KBM-7 (cell line): ENCODE data around the gene MACIR.
A peak's percentile ranks its signal among the peaks of the same experiment; 100 is the strongest.
"Not testable (repeated sequence)": the region's sequence is repeated elsewhere in the genome, so short reads cannot be mapped to it uniquely, and the experiment has no call there.

Experiments
- DNase-seq: peaks from one replicate; pipeline ENCODE4 v3.0.0-alpha.2; 2015
- in situ Hi-C: fragments of 300-500 bp; cut with MboI; formaldehyde crosslinking; loops from 2 replicates; pipeline ENCODE4 v1.14.3; 2020; ENCODE audit warnings: low sequenced_read_pairs, low pct_unique_long_range_greater_than_20kb, mixed read lengths

Gene MACIR, protein sequence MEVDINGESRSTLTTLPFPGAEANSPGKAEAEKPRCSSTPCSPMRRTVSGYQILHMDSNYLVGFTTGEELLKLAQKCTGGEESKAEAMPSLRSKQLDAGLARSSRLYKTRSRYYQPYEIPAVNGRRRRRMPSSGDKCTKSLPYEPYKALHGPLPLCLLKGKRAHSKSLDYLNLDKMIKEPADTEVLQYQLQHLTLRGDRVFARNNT

DNA sequence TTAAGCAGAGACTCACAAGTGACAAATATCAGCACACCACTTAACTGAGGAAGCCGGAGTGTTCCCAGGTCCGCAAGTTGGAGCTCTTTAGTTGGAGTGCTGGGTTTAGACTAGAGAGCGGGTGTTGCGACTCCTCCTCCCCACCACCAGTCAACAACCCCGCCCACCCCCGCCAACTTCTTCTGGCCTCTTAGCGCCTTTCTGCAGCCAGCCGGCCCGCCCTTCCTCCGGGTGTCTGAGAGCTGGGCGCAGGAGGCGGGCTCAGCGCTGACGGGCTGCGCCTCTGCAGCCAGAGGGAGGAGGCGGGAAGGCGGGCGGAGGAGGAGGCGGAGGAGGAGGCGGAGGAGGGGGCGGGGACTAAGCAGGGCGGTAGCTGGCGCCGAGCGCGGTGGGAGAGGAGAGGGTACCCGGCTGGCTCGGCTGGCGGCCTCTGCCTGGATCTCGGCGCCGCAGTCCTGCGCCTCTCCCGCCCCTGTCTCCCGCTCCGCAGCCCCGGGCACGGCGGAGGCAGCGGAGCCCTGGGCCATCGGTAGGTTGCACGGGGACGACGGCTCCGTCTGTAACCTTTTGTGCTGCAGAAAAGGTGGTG is at the start of gene MACIR:
MACIR (plus strand) TSS at position 396 of the 589 bp plus-strand sequence. CDS start 17,157 bp downstream, outside the sequence.
- in situ Hi-C loops = no loop called here
- peak; percentile 96 for DNase-seq

DNA sequence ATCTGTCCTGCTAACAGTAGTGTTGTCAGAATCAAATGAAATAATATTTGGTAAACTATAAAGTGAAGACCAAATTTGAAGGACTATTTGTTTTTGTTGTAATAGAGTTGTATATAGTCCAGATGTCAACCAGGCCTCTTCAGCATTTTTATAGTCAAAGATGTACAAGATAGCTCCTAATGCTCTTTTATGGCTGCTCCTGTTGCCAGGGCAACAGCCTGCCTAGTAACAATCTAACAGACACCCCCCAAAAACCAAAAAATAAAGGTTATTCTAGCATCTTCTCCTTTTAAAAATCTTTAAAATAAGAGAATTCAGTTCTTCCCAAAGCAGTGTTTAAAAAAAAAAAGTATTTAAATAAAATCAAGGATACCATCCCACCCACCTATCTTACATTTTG is 49.5 kb upstream of the MACIR start:
- in situ Hi-C loops = no loop called here

DNA sequence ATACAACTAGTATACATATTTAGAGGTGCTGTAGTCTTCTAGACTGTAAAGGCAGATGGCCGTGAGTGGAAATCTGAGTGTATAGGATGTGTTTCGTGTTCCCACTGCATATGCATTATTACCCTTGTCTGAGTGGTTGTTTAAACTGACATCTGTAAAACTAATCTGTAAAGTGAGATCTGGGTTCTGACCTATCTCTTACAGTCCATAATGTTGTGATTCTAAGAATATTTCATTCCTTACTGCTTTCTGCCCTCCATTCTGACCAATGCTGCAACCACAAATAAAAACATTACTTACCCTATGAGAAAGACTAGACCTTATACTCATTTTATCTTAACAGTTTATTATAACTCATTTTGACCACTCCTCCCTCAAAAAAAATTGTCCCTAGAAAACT is 47.6 kb upstream of the MACIR start:
- in situ Hi-C loops = no loop called here
- DNase-seq = no peak

More for the DNA sequence above, 49.5 kb upstream of the MACIR start:
- DNase-seq = no peak

DNA sequence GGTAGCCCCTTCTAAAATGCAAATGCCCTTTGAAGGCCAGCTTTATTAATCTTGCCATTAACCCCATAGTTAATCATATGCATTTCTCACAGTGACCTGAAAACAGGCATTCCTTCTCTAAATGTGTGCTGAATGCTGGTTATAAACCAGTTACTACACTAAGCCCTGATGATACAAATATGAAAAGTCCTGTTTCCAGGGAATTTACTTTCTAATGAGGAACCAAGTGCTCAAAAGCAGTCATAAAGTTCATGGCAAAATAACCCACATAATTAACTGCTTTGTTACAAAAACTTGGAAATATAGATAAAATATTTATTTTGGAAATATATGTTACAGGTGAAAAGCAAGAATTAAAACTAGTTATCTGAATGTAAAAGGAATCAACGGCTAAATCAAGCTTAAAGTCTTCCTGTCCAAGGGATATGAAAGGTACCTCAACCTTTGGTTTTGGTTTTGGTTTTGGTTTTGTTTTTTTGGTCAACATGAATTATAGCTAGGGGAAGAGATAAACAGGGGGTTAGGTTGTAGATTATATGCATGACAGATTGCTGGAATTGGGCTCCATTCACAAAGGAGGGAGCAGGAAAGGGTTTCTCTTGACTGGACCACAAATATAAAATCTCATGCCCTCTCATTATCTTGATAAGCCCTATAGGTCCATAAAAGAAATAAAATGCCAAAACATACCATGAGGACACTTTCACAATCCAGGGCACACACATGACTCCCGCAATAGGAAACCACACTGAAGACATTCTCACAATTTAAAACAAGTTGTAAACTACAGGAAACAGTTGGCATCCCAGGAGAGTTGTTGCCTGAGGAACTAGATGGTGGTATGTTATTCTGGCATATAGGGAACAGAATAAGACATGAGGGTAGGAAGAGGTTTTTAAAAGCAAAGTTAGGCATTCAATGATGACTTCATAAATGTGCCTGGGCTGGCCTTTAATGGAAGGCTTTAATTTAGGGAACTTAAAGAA is 46.7 kb upstream of the MACIR start:
- peak; percentile 57 for DNase-seq
- in situ Hi-C loops = no loop called here

DNA sequence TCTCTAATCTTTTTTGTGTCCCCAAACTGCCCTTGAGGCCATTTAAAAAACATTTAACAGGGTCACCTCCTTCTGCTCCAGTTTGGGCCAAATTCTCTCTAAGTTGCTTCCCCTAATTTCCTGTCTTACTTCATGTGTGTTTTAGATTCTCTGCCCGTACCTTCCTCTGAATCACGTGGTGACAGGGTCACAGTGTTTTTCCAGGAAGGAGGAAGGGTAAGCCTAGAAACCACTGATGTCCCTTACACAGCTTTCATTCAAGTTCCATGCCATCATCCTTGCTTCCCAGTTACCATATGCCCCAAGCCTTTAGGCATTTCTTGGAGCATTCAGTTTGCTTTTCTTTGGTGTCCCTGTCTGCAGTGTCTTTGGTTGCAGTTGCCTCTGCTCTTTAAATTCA is 42.4 kb upstream of the MACIR start:
- in situ Hi-C loops = no loop called here
- DNase-seq = peak; percentile 50

DNA sequence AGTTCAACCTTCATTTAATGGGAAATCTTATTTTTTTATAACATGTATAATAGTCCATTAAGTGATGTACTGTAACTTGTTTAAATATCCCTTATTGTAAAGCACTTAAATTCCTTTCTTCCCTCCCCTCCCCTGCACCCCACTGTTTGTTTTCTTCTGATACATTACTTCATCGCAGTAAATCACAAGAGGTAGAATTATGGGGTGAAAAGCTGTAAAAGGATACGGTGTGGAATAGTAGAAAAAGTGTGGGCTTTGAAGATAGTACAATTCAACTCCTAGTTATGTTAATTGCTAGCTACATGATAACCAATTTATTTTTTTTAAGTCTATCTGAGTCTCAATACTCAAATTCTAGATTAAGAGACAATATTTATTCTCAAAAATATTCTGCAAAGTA is 41.9 kb upstream of the MACIR start:
- no peak for DNase-seq
- in situ Hi-C loops = no loop called here

DNA sequence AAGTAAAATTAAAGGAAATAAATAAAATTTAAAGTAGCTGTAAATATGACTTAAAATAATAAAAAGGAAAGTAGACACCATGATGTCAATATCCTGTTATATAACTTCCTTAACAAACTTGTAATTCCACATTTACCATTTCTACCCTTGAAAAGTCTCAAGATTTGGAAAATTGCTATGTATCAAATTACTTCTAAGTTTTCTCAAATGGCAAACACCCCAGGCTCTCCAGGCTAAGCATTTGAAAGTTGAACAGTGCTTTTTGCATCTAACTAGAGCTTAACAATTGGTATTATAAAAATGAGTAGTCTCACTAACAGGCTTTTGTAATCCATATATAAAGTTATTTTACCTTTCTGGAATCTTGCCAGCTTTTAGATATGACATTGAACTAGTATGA is 41.5 kb upstream of the MACIR start:
- in situ Hi-C loops = no loop called here
- no peak for DNase-seq

DNA sequence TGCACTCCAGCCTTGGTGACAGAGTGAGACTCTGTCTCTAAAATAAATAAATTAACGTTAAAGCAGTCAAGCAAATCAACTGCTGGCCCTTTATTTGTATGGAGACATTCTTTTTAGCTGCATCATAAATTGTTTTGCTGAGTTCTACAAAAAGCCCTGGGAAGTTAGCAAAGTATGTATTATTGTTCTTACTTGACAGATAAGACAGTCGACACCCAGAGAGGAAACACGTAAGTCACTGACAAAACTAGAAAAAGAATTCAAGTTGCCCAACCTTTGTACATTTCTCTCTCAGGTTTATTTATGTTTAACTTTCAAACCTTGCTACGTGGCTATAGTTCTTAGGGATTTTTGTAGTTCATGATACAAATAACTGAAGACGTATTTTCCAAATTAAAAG is 40.4 kb upstream of the MACIR start:
- in situ Hi-C loops = no loop called here
- no peak for DNase-seq

DNA sequence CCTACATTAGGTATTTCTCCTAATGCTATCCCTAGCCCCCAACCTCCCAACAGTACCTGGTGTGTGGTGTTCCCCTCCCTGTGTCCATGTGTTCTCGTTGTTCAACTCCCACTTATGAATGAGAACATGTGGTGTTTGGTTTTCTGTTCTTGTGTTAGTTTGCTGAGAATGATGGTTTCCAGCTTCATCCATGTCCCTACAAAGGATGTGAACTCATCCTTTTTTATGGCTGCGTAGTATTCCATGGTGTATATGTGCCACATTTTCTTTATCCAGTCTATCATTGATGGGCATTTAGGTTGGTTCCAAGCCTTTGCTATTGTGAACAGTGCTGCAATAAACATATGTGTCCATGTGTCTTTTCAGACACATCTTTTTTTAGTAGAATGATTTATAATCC is 39.5 kb upstream of the MACIR start:
- in situ Hi-C loops, DNase-seq: not testable (repeated sequence)

DNA sequence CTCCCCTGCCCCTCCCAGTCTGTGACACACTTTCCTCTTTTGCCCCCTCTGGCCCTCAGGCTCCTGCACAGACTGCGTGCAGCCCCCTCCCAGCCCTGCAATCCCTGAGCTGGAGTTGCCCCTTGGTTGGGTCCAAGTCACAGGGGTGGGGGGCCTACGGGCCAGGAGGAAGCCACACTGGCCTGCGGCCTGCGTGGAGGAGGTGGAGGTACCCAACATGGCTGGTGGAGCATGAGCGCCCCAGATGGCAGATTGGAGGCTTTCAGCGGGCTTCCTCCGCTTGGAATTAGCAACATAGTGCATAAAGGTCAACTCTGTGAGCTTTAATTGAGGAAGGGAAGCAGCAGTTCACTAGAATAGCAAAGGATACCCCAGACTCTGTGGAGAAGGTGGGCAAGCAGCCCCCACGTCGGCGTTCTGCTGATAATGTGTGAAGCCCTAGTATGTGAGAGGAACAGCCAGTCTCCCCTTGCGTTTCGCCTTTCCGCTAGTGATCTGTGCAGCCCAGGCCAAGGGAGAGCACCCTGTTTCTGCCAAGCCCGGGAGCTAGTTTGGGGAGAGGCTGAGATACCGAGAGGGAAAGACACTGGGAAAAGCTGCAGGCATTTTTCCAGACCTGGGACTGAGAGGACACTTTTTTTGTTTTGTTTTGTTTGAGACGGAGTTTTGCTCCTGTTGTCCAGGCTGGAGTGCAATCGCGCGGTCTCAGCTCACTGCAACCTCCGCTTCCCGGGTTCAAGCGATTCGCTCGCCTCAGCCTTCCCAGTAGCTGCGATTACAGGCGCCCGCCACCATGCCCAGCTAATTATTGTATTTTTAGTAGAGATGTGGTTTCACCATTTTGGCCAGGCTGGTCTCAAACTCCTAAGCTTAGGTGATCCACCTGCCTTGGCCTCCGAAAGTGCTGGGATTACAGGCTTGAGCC is 35.3 kb upstream of the MACIR start:
- in situ Hi-C loops = no loop called here
- no peak for DNase-seq

DNA sequence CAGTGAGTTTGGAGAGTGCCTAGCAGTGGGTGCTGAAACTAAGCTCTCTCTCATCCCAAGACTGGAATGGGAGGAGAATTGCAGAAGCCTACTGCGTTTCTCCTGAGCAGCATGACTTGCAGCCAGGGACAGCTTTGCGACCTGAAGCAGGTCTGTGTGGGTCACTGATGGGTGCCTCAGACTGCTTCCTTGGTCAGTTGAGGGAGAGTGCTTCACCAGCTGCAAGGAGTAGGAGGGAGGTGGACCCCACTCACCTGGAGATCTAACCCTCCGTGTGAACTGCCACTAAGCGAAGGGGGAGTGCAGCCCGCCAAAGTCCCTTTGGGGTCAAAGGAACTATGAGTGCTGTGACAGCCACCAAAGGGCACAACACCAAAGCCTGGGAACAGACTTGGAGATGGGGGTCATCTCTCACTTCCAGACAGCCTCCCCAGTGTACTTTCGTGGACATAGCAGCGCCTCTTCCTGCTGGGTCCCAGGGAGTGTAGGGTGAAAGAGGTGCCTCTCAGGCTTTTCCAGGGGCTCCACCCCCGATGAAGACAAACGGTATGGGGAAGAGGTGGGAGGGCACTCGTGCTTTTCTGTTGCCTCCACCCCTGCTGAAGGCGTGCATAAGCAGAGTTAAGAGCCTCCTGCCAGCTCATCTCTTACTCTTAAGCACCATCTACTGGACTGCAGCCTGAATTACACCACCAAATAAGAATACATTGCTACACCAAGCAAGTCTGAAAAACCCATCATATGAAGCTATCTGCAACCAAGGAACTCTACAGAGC is 34.3 kb upstream of the MACIR start:
- in situ Hi-C loops = no loop called here
- DNase-seq = peak; percentile 84

DNA sequence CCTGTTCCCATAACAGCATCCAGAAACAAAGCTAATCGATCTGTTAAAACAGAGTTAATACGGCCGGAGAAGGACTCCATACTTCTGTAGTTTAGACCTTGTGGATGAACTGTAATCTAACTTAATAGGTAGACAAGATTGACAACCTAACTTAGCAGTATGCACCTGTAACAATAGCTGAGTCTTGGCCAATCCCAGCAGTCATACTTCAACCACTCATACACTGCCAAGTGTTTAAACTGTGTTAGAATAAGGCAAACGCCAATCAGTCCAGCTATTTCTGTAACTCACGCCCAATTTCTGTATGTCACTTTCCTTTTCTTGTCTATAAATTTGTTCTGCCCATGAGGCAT is 33.7 kb upstream of the MACIR start:
- DNase-seq = no peak
- in situ Hi-C loops = loop anchor here (25.0 kb wide), 1 partner anchor 237 kb away; no protein-coding TSS in a partner anchor

DNA sequence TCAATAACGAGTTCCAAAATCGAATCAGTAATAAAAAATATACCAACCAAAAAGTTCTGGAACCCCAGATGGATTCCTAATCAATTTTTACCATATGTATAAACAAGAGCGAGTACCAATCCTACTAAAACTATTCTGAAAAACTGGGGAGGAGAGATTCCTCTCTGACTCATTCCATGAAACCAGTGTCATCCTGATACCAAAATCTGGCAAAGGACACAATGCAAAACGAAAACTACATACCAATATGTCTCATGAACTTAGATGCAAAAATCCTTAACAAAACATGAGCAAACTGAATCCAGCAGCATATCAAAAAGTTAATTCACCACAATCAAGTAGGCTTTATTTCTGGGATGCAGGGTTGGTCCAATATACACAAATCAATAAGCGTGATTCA is 30.5 kb upstream of the MACIR start:
- in situ Hi-C loops = loop anchor here (25.0 kb wide), 1 partner anchor 234 kb away; no protein-coding TSS in a partner anchor
- no peak for DNase-seq

DNA sequence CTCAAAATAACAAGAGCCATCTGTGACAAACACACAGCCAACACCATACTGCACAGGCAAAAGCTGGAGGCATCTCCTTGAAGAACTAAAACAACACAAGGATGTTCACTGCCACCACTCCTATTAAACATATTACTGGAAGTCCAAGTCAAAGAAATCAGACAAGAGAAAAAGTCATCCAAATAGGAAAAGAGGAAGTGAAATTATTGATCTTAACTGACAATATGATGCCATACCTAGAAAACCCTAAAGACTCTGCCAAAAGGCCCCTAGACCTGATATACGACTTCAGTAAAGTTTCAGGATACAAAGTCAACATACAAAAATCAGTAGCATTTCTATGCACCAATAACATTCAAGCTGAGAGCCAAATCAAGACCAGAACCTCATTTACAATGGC is 30.0 kb upstream of the MACIR start:
- in situ Hi-C loops = loop anchor here (25.0 kb wide), 1 partner anchor 234 kb away; no protein-coding TSS in a partner anchor
- DNase-seq = peak; percentile 21

DNA sequence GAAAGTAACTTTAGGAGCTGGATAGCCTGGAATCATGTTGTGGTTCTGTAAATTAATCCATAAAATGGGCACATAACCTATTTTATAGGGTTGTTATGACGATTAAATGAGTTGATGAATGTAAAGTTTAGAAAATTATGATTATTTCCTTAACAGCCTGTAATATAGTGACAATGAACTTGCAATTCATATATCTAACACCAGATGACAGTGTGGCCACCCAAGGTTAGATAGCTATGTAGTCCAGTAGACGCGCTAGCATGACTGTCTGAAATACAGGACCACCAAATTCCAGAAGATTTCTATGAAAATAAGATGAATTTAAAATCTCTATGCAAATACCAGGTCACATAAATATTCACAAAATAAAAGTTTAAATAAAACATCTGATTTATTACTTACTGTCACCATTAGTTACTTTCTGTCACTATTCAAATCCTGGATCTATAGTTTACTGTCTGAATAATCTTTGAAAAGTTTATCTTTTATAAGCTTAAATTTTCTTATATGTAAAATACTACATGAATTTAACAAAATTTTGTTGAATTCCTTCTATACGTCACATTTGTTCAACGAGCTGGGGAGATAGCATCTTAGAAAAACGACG is 26.1 kb upstream of the MACIR start:
- in situ Hi-C loops = loop anchor here (25.0 kb wide), 1 partner anchor 230 kb away; no protein-coding TSS in a partner anchor
- DNase-seq = peak; percentile 53

DNA sequence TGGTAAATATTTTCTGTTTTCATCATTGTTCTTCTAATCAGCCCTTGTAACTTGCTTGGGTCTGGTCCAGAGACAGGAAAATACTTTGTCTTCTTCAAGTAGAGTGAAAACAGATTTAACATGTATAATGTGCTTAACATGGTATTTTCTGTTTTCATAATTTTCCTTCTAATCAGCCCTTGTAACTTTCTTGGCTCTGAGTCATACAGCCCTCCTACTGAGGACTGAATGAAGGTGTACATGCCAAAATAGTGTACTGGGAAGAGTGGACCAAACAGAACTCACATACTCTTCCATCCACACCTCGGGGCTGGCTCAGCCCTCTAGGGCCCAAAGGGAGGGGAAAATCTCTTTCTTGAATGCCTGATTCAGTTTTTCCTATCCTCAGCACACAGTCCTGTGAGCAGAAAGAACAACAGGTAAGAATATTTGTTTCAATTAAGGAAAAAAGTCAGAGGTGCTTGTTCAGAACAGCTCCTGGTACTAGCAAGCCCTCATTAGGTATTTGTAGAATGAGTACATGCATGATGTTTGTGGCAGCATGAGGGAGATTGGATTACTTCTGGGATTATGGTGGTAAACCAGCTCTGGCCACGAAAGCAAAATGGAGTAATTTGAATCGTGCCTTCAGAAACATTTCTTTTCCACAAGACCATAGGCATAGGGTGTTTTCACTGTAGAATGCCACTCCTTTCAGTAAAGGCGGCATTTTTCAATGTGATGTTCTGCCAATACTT is 24.2 kb upstream of the MACIR start:
- in situ Hi-C loops = loop anchor here (25.0 kb wide), 1 partner anchor 228 kb away; no protein-coding TSS in a partner anchor

DNA sequence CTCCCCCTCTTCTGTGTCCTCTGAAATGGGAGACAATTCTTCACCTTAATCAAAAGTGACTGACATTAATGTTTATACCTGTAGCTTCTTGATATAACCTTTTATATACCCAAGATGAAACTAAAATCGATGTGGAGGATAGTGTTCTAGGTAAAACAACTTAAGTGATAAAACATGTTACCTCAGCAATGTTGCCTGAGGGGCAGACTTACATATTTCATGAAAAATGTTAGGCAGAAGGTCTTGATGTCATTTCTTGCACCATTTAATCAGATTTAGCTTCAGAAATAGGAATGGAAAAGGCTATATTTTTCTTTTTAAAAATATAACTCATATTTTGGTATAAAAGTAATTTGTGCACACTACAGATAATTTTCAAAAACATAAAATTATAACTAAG is 22.7 kb upstream of the MACIR start:
- in situ Hi-C loops = loop anchor here (25.0 kb wide), 1 partner anchor 226 kb away; no protein-coding TSS in a partner anchor
- DNase-seq = no peak

More for the DNA sequence above, 24.2 kb upstream of the MACIR start:
- no peak for DNase-seq
